Right lobe of liver (tissue), 6 donors: Measurements from ENCODE around the gene FLII. TPM values are rescaled to one million over a fixed set of nuclear protein-coding genes. Genes with fewer than 3 reads are reported as not detected.

ENCODE experiments used
- ATAC-seq, 4 donors: fragments of 200-7000 bp; cut with Tn5 transposase; one replicate each; pipeline ENCODE4 v1.9.1; 2020; ENCODE audit warnings: mild to moderate bottlenecking in 4 of 4, moderate library complexity in 4 of 4
- DNase-seq, 3 donors: peaks; one replicate each; pipeline ENCODE4 v3.0.0-alpha.2; 2020
- H3K27ac ChIP-seq, 3 donors: fragments of 200-600 bp; one replicate each; pipeline ENCODE4 v1.8.0; 2022
- H3K27me3 ChIP-seq, 2 donors: fragments of 200-600 bp; one replicate each; pipeline ENCODE4 v1.8.0; 2022
- H3K36me3 ChIP-seq, 4 donors: fragments of 200-600 bp; sonication (generic) in 1 of 4; one replicate each; pipeline versions ENCODE4 v1.5.1 to v1.8.0; 2017 to 2022; ENCODE audit warnings: control low read depth in 1 of 4
- H3K4me1 ChIP-seq, 4 donors: fragments of 200-600 bp; sonication (generic) in 1 of 4; one replicate each; pipeline versions ENCODE4 v1.5.1 to v1.8.0; 2017 to 2022; ENCODE audit warnings: control low read depth in 1 of 4
- H3K4me3 ChIP-seq, 3 donors: fragments of 200-600 bp; one replicate each; pipeline ENCODE4 v1.8.0; 2022
- H3K9me3 ChIP-seq, 4 donors: fragments of 200-600 bp; sonication (generic) in 1 of 4; one replicate each; pipeline versions ENCODE4 v1.5.1 to v1.8.0; 2017 to 2022; ENCODE audit warnings: control low read depth in 1 of 4
- CTCF ChIP-seq, 4 donors: fragments of 200-600 bp in 3 of 4; fragments of 450-650 bp in 1 of 4; IDR thresholded peaks; one replicate each; pipeline versions ENCODE4 v1.5.1 to v1.8.0; 2016 to 2022; ENCODE audit warnings: antibody characterized with exemption in 4 of 4, mild to moderate bottlenecking in 2 of 4
- POLR2A ChIP-seq: fragments of 450-650 bp; IDR thresholded peaks from one replicate; pipeline ENCODE4 v1.6.1; 2017; ENCODE audit warnings: antibody characterized with exemption, mild to moderate bottlenecking
- WGBS: methylation state at CpG from one replicate; pipeline ENCODE4 v1.1.6; 2018; ENCODE audit warnings: low coverage, low lambda C conversion rate; ENCODE audit not compliant: insufficient coverage; ENCODE audit errors: missing lambda C conversion rate; 5-methylcytosine and 5-hydroxymethylcytosine counted together
- intact Hi-C, 2 donors: fragments of 100-400 bp; cut with DNase I; formaldehyde crosslinking; loops; one replicate each; pipeline versions ENCODE4 v1.11.2 to v1.14.1; 2022
- total RNA-seq, 6 experiments: library from RNA; depleted of rRNA in 2 of 6; stranded (reverse); fragments of >200 nt in 2 of 6; fragmentation: NEBNext Ultra II Directional in 3 of 6; extraction: Animal tissue kit (Norgen Biotek cat#: 25700) in 3 of 6; gene quantifications; one replicate each; pipeline versions ENCODE4 v1.1.0 to v1.2.4, GENCODE V29; 2016 to 2023
- donor health status: DM: no; HTN: yes; CAD: no.
- donor health status: DM: no; HTN: no; CAD: no.
- donor health status: DM: no; HTN: no; CAD: no.
- donor health status: DM: no; HTN: yes; CAD: no.
- donor health status: DM: no; HTN: yes; CAD: no.

The FLII gene
- total RNA-seq, 6 experiments from 2014 or later, result 89.0 to 171 (median 116) TPM

GRCh38 chr17:18208092-18208491, 50.4 kb downstream of the FLII start:
- Histone ChIP-seq H3K36me3 (peaks cover 0 to 47% (median 16%) of the 10 kb centered on the region in 4 donors), H3K4me3 (no peak overlapping the region), H3K27ac (no peak overlapping the region), H3K27me3 (no peaks in the 10 kb centered on the region), H3K4me1 (peaks cover 0 to 7% (median 3%) of the 10 kb centered on the region in 4 donors), H3K9me3 (no peaks in the 10 kb centered on the region)
- intact Hi-C loops, result no loop called here
- TF ChIP-seq CTCF (IDR thresholded peaks at IDR 0.05) (no peak), POLR2A (no peak)
- DNase-seq, result no peak
- no peak for ATAC-seq
- 57% methylated on average over 1 of the region's 19 CpGs for WGBS

- DNase-seq, result no peak
- Histone ChIP-seq H3K4me1 (peaks cover 0 to 18% (median 6%) of the 10 kb centered on the region in 4 donors), H3K27ac (no peak overlapping the region), H3K4me3 (no peak overlapping the region), H3K9me3 (no peaks in the 10 kb centered on the region), H3K27me3 (no peaks in the 10 kb centered on the region), H3K36me3 (peaks cover 0 to 47% (median 16%) of the 10 kb centered on the region in 4 donors)
- ATAC-seq, result no peak
- intact Hi-C loops, result no loop called here
- TF ChIP-seq CTCF (IDR thresholded peaks at IDR 0.05), result no peak
- no peak for TF ChIP-seq POLR2A
Observed at GRCh38 chr17:18206962-18207361, 51.6 kb downstream of the FLII start.

- ATAC-seq, result no peak
- intact Hi-C loops, result no loop called here
- TF ChIP-seq POLR2A (no peak), CTCF (IDR thresholded peaks at IDR 0.05) (no peak)
- Histone ChIP-seq H3K4me1 (peaks cover 0 to 18% (median 6%) of the 10 kb centered on the region in 4 donors), H3K9me3 (no peaks in the 10 kb centered on the region), H3K36me3 (peaks cover 0 to 47% (median 16%) of the 10 kb centered on the region in 4 donors), H3K27me3 (no peaks in the 10 kb centered on the region), H3K4me3 (no peak overlapping the region), H3K27ac (no peak overlapping the region)
- no peak for DNase-seq
- 90% methylated on average over 2 of the region's 2 CpGs for WGBS
Observed at GRCh38 chr17:18205861-18206260, 52.7 kb downstream of the FLII start.

- no peak for TF ChIP-seq CTCF (IDR thresholded peaks at IDR 0.05)
- no peak for TF ChIP-seq POLR2A
- 48% methylated on average over 7 of the region's 7 CpGs for WGBS
- H3K9me3 ChIP-seq, result no peaks in the 10 kb centered on the region
- peaks cover 0 to 18% (median 8%) of the 10 kb centered on the region in 4 donors for H3K4me1 ChIP-seq
- intact Hi-C loops, result no loop called here
- ATAC-seq (peak; percentile 83 to 96 (median 90)), DNase-seq (peak; percentile 61 to 68 (median 66))
- peak overlapping the region in 1 of 3 donors; percentile 33 for H3K27ac ChIP-seq
- peaks cover 0 to 41% (median 5%) of the 10 kb centered on the region in 4 donors for H3K36me3 ChIP-seq
- no peaks in the 10 kb centered on the region for H3K27me3 ChIP-seq
- no peak overlapping the region for H3K4me3 ChIP-seq
Observed at GRCh38 chr17:18203308-18203707, 55.2 kb downstream of the FLII start.

- peaks cover 0 to 18% (median 8%) of the 10 kb centered on the region in 4 donors for H3K4me1 ChIP-seq
- DNase-seq, result no peak
- H3K27ac ChIP-seq, result no peak overlapping the region
- no peak for ATAC-seq
- no peak overlapping the region for H3K4me3 ChIP-seq
- WGBS, result 29% methylated on average over 1 of the region's 4 CpGs
- peaks cover 0 to 37% (median 13%) of the 10 kb centered on the region in 4 donors for H3K36me3 ChIP-seq
- H3K9me3 ChIP-seq, result no peaks in the 10 kb centered on the region
- TF ChIP-seq CTCF (IDR thresholded peaks at IDR 0.05), result no peak
- no peak for TF ChIP-seq POLR2A
- intact Hi-C loops, result no loop called here
- no peaks in the 10 kb centered on the region for H3K27me3 ChIP-seq
Observed at GRCh38 chr17:18201108-18201507, 57.4 kb downstream of the FLII start.
